ENCODE measurements around the gene ROR2.

DNA sequence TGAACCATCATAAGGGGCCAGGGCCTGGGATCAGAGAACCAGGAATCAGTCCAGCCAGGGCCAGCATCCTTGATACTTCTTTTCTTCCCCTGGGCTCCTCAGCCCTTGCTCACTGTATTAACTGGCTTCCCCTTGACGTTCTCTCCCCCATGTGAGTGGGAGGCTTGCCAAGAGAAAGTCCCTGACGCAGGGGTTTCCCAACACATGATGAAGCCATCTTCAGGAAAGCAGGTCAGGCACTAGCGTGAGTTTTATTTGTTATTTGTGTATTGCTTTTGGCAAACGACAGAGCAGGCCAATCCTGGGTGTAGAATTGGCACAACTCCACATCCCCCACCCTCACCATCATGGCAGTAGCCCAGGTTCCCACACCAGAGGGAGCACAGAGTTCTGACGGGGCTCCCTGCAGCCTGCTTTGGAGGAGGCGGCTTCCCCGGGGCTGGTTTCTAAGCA, 360.9 kb downstream of the ROR2 start:
- no peak for TF ChIP-seq MED8 (CRISPR knock-in tag; IDR thresholded peaks at IDR 0.05; ENCODE audit: insufficient replicate concordance)
- no peak for TF ChIP-seq JUNB (CRISPR knock-in tag; IDR thresholded peaks at IDR 0.05; ENCODE audit: borderline replicate concordance)
- TF ChIP-seq, protein P1, sequence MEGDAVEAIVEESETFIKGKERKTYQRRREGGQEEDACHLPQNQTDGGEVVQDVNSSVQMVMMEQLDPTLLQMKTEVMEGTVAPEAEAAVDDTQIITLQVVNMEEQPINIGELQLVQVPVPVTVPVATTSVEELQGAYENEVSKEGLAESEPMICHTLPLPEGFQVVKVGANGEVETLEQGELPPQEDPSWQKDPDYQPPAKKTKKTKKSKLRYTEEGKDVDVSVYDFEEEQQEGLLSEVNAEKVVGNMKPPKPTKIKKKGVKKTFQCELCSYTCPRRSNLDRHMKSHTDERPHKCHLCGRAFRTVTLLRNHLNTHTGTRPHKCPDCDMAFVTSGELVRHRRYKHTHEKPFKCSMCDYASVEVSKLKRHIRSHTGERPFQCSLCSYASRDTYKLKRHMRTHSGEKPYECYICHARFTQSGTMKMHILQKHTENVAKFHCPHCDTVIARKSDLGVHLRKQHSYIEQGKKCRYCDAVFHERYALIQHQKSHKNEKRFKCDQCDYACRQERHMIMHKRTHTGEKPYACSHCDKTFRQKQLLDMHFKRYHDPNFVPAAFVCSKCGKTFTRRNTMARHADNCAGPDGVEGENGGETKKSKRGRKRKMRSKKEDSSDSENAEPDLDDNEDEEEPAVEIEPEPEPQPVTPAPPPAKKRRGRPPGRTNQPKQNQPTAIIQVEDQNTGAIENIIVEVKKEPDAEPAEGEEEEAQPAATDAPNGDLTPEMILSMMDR (CRISPR knock-in tag; IDR thresholded peaks at IDR 0.05) = no peak
- no peak for TF ChIP-seq SRSF4 (IDR thresholded peaks at IDR 0.05; ENCODE audit: low read depth, low read length, poor library complexity, severe bottlenecking)
- no peak for TF ChIP-seq ZNF501 (CRISPR knock-in tag; IDR thresholded peaks at IDR 0.05)
- no peak for TF ChIP-seq POLR2A (IDR thresholded peaks at IDR 0.05; ENCODE audit: insufficient read depth in 1 of 2, low read depth in 2 of 2, low read length in 2 of 2)
- TF ChIP-seq KLF12 (CRISPR knock-in tag; IDR thresholded peaks at IDR 0.05; ENCODE audit: borderline replicate concordance) = no peak
- TF ChIP-seq GABPA (IDR thresholded peaks at IDR 0.05; ENCODE audit: low read depth, low read length) = no peak
- TF ChIP-seq GABPA (CRISPR knock-in tag; IDR thresholded peaks at IDR 0.05; ENCODE audit: low read depth) = no peak
- no peak for TF ChIP-seq ZBTB7A (CRISPR knock-in tag; IDR thresholded peaks at IDR 0.05)
- TF ChIP-seq SIX4 (CRISPR knock-in tag; IDR thresholded peaks at IDR 0.05) = no peak
- TF ChIP-seq, protein P2, sequence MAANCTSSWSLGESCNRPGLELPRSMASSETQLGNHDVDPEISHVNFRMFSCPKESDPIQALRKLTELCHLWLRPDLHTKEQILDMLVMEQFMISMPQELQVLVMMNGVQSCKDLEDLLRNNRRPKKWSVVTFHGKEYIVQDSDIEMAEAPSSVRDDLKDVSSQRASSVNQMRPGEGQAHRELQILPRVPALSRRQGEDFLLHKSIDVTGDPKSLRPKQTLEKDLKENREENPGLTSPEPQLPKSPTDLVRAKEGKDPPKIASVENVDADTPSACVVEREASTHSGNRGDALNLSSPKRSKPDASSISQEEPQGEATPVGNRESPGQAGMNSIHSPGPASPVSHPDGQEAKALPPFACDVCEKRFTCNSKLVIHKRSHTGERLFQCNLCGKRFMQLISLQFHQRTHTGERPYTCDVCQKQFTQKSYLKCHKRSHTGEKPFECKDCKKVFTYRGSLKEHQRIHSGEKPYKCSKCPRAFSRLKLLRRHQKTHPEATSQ (CRISPR knock-in tag; IDR thresholded peaks at IDR 0.05; ENCODE audit: borderline replicate concordance) = no peak
- TF ChIP-seq SIN3A (IDR thresholded peaks at IDR 0.05; ENCODE audit: borderline replicate concordance, low read depth, low read length) = no peak
- TF ChIP-seq, protein P3, sequence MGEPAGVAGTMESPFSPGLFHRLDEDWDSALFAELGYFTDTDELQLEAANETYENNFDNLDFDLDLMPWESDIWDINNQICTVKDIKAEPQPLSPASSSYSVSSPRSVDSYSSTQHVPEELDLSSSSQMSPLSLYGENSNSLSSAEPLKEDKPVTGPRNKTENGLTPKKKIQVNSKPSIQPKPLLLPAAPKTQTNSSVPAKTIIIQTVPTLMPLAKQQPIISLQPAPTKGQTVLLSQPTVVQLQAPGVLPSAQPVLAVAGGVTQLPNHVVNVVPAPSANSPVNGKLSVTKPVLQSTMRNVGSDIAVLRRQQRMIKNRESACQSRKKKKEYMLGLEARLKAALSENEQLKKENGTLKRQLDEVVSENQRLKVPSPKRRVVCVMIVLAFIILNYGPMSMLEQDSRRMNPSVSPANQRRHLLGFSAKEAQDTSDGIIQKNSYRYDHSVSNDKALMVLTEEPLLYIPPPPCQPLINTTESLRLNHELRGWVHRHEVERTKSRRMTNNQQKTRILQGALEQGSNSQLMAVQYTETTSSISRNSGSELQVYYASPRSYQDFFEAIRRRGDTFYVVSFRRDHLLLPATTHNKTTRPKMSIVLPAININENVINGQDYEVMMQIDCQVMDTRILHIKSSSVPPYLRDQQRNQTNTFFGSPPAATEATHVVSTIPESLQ (CRISPR knock-in tag; conservative IDR thresholded peaks at IDR 0.05) = no peak
